ENCODE results near the gene TTLL7. TPM values are rescaled to one million over a fixed set of nuclear protein-coding genes. Genes with fewer than 3 reads are reported as not detected.

TTLL7 gene
- total RNA-seq = 18.3 to 22.6 TPM (median 19.5 TPM) in 3 replicates
- long read RNA-seq, full-length matches to known transcripts = 9 of 17 reads
- long read RNA-seq, partial matches to known transcripts = 1 of 17 reads
- long read RNA-seq, other reads (novel, unspliced or antisense) = 7 of 17 reads

- H3K9me3 Mint-ChIP-seq (ENCODE audit: low read depth) = no peaks in the 10 kb centered on the region
- peak; percentile 95 for DNase-seq (ENCODE audit: low spot score)
- H3K36me3 Mint-ChIP-seq (ENCODE audit: low read depth) = no peaks in the 10 kb centered on the region
- H3K4me1 Mint-ChIP-seq (ENCODE audit: low read depth) = peaks cover 28% of the 10 kb centered on the region
- H3K4me3 Mint-ChIP-seq (ENCODE audit: unreplicated experiment) = peak within 1 kb of the TSS; percentile 86
- H3K27ac Mint-ChIP-seq (ENCODE audit: unreplicated experiment) = peak within 1 kb of the TSS; percentile 86
- no peaks in the 10 kb centered on the region for H3K27me3 Mint-ChIP-seq (ENCODE audit: low read depth)
- peak; percentile 30 for TF ChIP-seq CTCF (IDR thresholded peaks at IDR 0.05)
These were observed at the start of gene TTLL7 for GRCh38 chr1:83998498-83999315. TSS of gene TTLL7 (minus strand) at chr1:83999132. CDS start at chr1:83952211, 46,921 bp downstream.

GRCh38 chr1:84042461-84042860 is 43.5 kb upstream of the TTLL7 start:
- TF ChIP-seq CTCF (IDR thresholded peaks at IDR 0.05) = no peak
- no peak overlapping the region for H3K4me3 Mint-ChIP-seq (ENCODE audit: unreplicated experiment)
- no peaks in the 10 kb centered on the region for H3K4me1 Mint-ChIP-seq (ENCODE audit: low read depth)
- H3K27ac Mint-ChIP-seq (ENCODE audit: unreplicated experiment) = no peak overlapping the region
- H3K9me3 Mint-ChIP-seq (ENCODE audit: low read depth) = no peaks in the 10 kb centered on the region
- no peaks in the 10 kb centered on the region for H3K27me3 Mint-ChIP-seq (ENCODE audit: low read depth)
- H3K36me3 Mint-ChIP-seq (ENCODE audit: low read depth) = no peaks in the 10 kb centered on the region
- no peak for DNase-seq (ENCODE audit: low spot score)

GRCh38 chr1:84037758-84038611 is 39.1 kb upstream of the TTLL7 start:
- H3K9me3 Mint-ChIP-seq (ENCODE audit: low read depth) = peaks cover 19% of the 10 kb centered on the region

GRCh38 chr1:84031802-84032327 is 32.9 kb upstream of the TTLL7 start:
- no peak for TF ChIP-seq CTCF (IDR thresholded peaks at IDR 0.05)
- no peak for DNase-seq (ENCODE audit: low spot score)
- H3K27me3 Mint-ChIP-seq (ENCODE audit: low read depth) = no peaks in the 10 kb centered on the region

More at GRCh38 chr1:84037758-84038611, 39.1 kb upstream of the TTLL7 start:
- no peak for DNase-seq (ENCODE audit: low spot score)
- Mint-ChIP-seq H3K27me3 (ENCODE audit: low read depth) (no peaks in the 10 kb centered on the region), H3K36me3 (ENCODE audit: low read depth) (peaks cover 5% of the 10 kb centered on the region), H3K4me3 (ENCODE audit: unreplicated experiment) (no peak overlapping the region), H3K4me1 (ENCODE audit: low read depth) (no peaks in the 10 kb centered on the region), H3K27ac (ENCODE audit: unreplicated experiment) (no peak overlapping the region)
- no peak for TF ChIP-seq CTCF (IDR thresholded peaks at IDR 0.05)

GRCh38 chr1:84027368-84027767 is 28.4 kb upstream of the TTLL7 start:
- H3K9me3 Mint-ChIP-seq (ENCODE audit: low read depth) = peaks cover 8% of the 10 kb centered on the region
- H3K27ac Mint-ChIP-seq (ENCODE audit: unreplicated experiment) = no peak overlapping the region
- H3K36me3 Mint-ChIP-seq (ENCODE audit: low read depth) = no peaks in the 10 kb centered on the region
- DNase-seq (ENCODE audit: low spot score) = no peak
- no peaks in the 10 kb centered on the region for H3K4me1 Mint-ChIP-seq (ENCODE audit: low read depth)
- TF ChIP-seq CTCF (IDR thresholded peaks at IDR 0.05) = no peak
- H3K27me3 Mint-ChIP-seq (ENCODE audit: low read depth) = no peaks in the 10 kb centered on the region
- no peak overlapping the region for H3K4me3 Mint-ChIP-seq (ENCODE audit: unreplicated experiment)

More at GRCh38 chr1:84031802-84032327, 32.9 kb upstream of the TTLL7 start:
- no peak overlapping the region for H3K4me3 Mint-ChIP-seq (ENCODE audit: unreplicated experiment)
- no peaks in the 10 kb centered on the region for H3K4me1 Mint-ChIP-seq (ENCODE audit: low read depth)
- H3K36me3 Mint-ChIP-seq (ENCODE audit: low read depth) = peaks cover 5% of the 10 kb centered on the region
- no peak overlapping the region for H3K27ac Mint-ChIP-seq (ENCODE audit: unreplicated experiment)
- H3K9me3 Mint-ChIP-seq (ENCODE audit: low read depth) = peaks cover 21% of the 10 kb centered on the region
